ENCODE results near the gene PIK3R2.
"Not testable (repeated sequence)": the region's sequence is repeated elsewhere in the genome, so short reads cannot be mapped to it uniquely, and the experiment has no call there.

The PIK3R2 gene

GRCh38 chr19:18152442-18152816 lies 534 bp upstream of the PIK3R2 start:
- DNase-seq (ENCODE audit: low read depth in 2 of 2, low spot score in 1 of 2): peak; percentile 86 to 91

- no peak for DNase-seq (ENCODE audit: low read depth in 2 of 2, low spot score in 1 of 2)
Observed at GRCh38 chr19:18153556-18154134, 682 bp downstream of the PIK3R2 start.

- no peak for DNase-seq (ENCODE audit: low read depth in 2 of 2, low spot score in 1 of 2)
Observed at GRCh38 chr19:18155095-18156087, 2.4 kb downstream of the PIK3R2 start.

GRCh38 chr19:18156268-18156667 lies 3.3 kb downstream of the PIK3R2 start:
- DNase-seq (ENCODE audit: low read depth in 2 of 2, low spot score in 1 of 2): no peak

GRCh38 chr19:18156841-18157464 lies 4.0 kb downstream of the PIK3R2 start:
- no peak for DNase-seq (ENCODE audit: low read depth in 2 of 2, low spot score in 1 of 2)

GRCh38 chr19:18157465-18158063 lies 4.6 kb downstream of the PIK3R2 start:
- no peak for DNase-seq (ENCODE audit: low read depth in 2 of 2, low spot score in 1 of 2)

- no peak for DNase-seq (ENCODE audit: low read depth in 2 of 2, low spot score in 1 of 2)
Observed at GRCh38 chr19:18158467-18158866, 5.5 kb downstream of the PIK3R2 start.

- not testable (repeated sequence) for DNase-seq (ENCODE audit: low read depth in 2 of 2, low spot score in 1 of 2)
Observed at GRCh38 chr19:18159059-18159616, 6.2 kb downstream of the PIK3R2 start.

- DNase-seq (ENCODE audit: low read depth in 2 of 2, low spot score in 1 of 2): no peak
Observed at GRCh38 chr19:18159810-18160209, 6.8 kb downstream of the PIK3R2 start.

- no peak for DNase-seq (ENCODE audit: low read depth in 2 of 2, low spot score in 1 of 2)
Observed at GRCh38 chr19:18160493-18160970, 7.6 kb downstream of the PIK3R2 start.

- peak; percentile 41 to 50 for DNase-seq (ENCODE audit: low read depth in 2 of 2, low spot score in 1 of 2)
Observed at GRCh38 chr19:18160971-18161635, 8.1 kb downstream of the PIK3R2 start.

GRCh38 chr19:18161636-18162002 lies 8.7 kb downstream of the PIK3R2 start:
- no peak for DNase-seq (ENCODE audit: low read depth in 2 of 2, low spot score in 1 of 2)

- DNase-seq (ENCODE audit: low read depth in 2 of 2, low spot score in 1 of 2): no peak
Observed at GRCh38 chr19:18164072-18164471, 11.1 kb downstream of the PIK3R2 start.

- no peak for DNase-seq (ENCODE audit: low read depth in 2 of 2, low spot score in 1 of 2)
Observed at GRCh38 chr19:18165794-18166544, 13.0 kb downstream of the PIK3R2 start.

GRCh38 chr19:18167011-18167410 lies 14.0 kb downstream of the PIK3R2 start:
- DNase-seq (ENCODE audit: low read depth in 2 of 2, low spot score in 1 of 2): no peak

GRCh38 chr19:18167975-18168645 lies 15.1 kb downstream of the PIK3R2 start:
- peak in 1 of 2 donors; percentile 43 for DNase-seq (ENCODE audit: low read depth in 2 of 2, low spot score in 1 of 2)

GRCh38 chr19:18168673-18169381 lies 15.9 kb downstream of the PIK3R2 start:
- no peak for DNase-seq (ENCODE audit: low read depth in 2 of 2, low spot score in 1 of 2)

- no peak for DNase-seq (ENCODE audit: low read depth in 2 of 2, low spot score in 1 of 2)
Observed at GRCh38 chr19:18170714-18171255, 17.8 kb downstream of the PIK3R2 start.
